C4-2B (cell line): ENCODE results near the gene NTN5.

Source experiments
- H3K27ac ChIP-seq: fragments of 450-650 bp; 2 replicates; pipeline ENCODE4 v1.5.1; 2017
- CTCF ChIP-seq: fragments of 450-650 bp; conservative IDR thresholded peaks from 2 replicates; pipeline ENCODE4 v1.5.1; 2017; ENCODE audit warnings: mild to moderate bottlenecking
- ZFX ChIP-seq: fragments of 450-650 bp; IDR thresholded peaks from 2 replicates; pipeline ENCODE4 v1.6.1; 2017

Gene NTN5

DNA sequence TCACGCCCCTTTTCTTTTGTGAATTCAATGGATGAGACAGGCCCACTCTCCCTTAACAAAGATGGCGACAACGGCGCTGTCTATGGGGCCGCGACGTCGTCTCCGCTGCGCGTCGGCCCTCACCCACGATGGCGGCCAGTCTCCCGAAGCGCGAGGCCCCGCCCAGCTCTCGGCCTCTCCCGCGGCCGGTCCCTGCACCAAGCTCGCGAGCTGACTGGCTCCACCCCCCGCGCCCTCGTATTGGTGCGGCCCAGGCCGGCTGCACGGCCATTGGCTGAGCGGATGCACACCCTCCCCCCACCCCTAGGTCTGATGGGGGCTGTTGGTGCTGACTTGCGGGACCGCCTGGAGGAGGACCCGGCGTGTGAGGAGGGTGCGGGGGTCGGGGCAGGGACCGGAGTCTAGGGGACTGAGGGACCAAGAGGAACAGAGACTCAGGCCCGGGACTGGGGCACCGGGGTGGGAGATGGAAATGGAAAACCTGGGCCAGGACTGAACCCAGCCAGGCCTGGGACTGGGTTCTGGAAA lies 48.7 kb downstream of the NTN5 start:
- TF ChIP-seq ZFX (no peak), CTCF (no peak)
- peak overlapping the region; percentile 71 for H3K27ac ChIP-seq

DNA sequence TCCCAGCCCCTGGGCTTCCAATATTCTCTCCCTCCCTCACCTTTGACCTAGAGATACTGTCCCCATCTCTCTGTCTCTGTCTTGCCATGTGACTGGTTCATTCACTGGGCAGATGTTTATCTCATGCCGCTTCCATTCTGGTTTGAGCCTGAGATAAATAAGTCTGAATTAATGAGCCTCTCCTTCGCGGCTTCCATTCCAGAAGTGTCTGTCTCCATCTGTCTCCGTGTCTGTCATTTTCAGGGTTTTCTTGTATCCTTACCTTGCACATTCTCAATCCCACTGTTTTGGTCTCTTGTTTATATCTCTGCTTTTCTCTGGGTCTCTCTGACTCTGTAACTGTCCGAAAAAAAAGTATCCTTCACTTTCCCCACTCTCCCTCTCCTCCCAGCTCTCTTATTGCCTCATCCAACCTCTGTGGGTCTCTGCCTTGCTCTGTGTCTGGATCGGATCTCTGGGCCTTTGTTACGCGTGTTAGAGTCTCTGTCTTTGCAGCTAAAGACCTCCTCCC lies 49.2 kb downstream of the NTN5 start:
- no peak for TF ChIP-seq ZFX
- no peak for TF ChIP-seq CTCF
- H3K27ac ChIP-seq = peak overlapping the region; percentile 71

DNA sequence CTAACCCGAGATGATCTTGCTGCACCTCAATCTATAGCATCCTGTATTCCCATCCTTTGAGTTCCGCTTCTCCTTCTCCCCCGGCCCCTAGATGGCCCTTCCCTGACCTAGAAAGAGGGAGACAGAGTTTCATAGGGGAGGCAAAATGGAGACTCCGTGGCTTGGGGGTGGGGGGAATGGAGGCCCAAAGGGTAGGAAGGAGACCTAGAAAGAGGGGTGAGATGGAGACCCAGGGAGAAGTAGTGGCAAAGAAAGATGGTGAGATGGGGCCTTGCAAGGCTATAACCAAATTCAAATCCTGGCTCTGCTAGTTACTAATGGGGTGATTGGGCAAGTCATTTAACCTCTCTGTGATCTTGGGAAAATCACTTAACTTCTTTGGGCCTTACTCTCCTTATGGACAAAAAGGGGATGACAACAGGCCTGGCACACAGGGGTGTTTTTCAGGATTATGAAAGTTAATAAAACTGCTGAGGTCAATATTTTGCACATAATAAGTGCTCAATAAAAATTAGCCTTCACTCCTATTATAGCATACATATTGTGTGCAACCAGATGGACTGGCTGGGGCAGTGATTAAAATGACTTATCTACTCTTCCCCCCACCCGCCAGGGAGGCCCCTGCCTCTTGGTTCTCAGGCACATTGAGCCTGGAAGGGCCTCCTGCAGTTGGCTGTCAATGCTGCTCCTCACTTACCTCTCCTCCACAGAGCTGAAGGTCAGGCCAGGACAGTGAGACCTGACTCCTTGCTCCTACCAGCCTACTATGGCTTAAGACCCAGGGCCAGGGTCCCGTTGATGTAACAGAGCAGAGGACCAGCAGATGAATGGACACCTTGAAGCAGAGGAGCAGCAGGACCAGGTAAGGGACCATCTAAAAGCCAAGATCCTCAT lies 52.9 kb downstream of the NTN5 start:
- TF ChIP-seq CTCF = no peak
- no peak for TF ChIP-seq ZFX
- peak overlapping the region; percentile 96 for H3K27ac ChIP-seq

- TF ChIP-seq ZFX (no peak), CTCF (no peak)
- peak within 1 kb of the TSS; percentile 96 for H3K27ac ChIP-seq
Measured at GRCh38 chr19:48618916-48619691, 53.7 kb downstream of the NTN5 start, which contains the start of the genes RPL18 and SPHK2. TSS of gene RPL18 (minus strand) at chr19:48619178. CDS start at chr19:48619143, 35 bp downstream. TSS of gene SPHK2 (plus strand) at chr19:48619506. CDS start at chr19:48620515, 1,009 bp downstream.

DNA sequence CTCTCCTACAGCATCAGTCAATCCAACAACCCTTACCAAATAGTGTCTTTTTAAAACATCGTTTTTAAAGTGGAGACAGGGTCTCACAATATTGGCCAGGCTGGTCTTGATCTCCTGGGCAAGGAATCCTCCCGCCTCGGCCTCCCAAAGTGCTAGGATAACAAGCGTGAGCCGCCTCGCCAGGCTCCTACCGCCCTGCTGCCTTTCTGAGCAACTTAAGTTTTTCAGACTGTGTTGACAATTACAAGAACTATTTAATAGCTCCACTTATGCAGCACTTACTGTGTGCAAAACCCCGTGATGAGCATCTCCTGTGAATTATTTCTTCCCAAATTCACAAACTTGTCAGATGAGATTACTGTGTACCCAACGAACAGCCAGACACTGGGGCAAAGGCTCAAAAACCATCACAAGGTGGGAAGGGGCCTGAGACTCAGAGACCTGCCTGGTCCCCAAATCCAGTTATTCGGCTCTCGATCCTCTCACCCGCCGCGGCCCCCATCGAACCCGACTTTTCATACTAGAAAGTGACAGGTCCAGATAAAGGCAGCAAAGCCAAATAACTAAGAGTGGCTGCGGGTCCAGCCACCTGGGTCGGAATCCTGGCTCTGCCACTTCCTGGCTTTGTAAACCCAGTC lies 54.4 kb downstream of the NTN5 start:
- H3K27ac ChIP-seq = peak overlapping the region; percentile 96
- TF ChIP-seq CTCF (no peak), ZFX (no peak)

- peak overlapping the region; percentile 96 for H3K27ac ChIP-seq
- TF ChIP-seq CTCF (no peak; the same call in 1 of the 2 replicates), ZFX (no peak)
Measured at GRCh38 chr19:48617146-48617937, 55.5 kb downstream of the NTN5 start.
